ENCODE measurements around the gene C1QTNF3. TPM values are rescaled to one million over a fixed set of nuclear protein-coding genes. Genes with fewer than 3 reads are reported as not detected.

Gene C1QTNF3
- total and polyA plus RNA-seq, 2 experiments from 2014 or later, result 1.7 to 2.0 TPM

GRCh38 chr5:34058532-34058931, 15.5 kb upstream of the C1QTNF3 start:
- no peaks in the 10 kb centered on the region for H3K79me2 ChIP-seq (replicated peaks; ENCODE audit: insufficient read depth)
- H3K27me3 ChIP-seq (ENCODE audit: insufficient read depth), result no peaks in the 10 kb centered on the region
- Mint-ChIP-seq H3K4me1 (no peaks in the 10 kb centered on the region), H3K27me3 (ENCODE audit: insufficient read depth, low read depth, poor library complexity) (no peaks in the 10 kb centered on the region), H3K36me3 (ENCODE audit: low read depth) (peaks cover 28% of the 10 kb centered on the region), H3K27ac (no peak overlapping the region), H3K9me3 (peaks cover 16% of the 10 kb centered on the region), H3K4me3 (no peak overlapping the region)
- H2AFZ ChIP-seq, result no peak overlapping the region
- no peak for TF ChIP-seq ZNF331 (CRISPR knock-in tag; IDR thresholded peaks at IDR 0.05; ENCODE audit: low read depth)
- TF ChIP-seq EZH2 (IDR thresholded peaks at IDR 0.05; ENCODE audit: low read depth, unreplicated experiment), result no peak
- no peak for TF ChIP-seq NANOG (IDR thresholded peaks at IDR 0.05; ENCODE audit: borderline replicate concordance)
- no peak for TF ChIP-seq STAT1 (IDR thresholded peaks at IDR 0.05; ENCODE audit: unreplicated experiment)
- TF ChIP-seq CREB1 (CRISPR knock-in tag; IDR thresholded peaks at IDR 0.05; ENCODE audit: low read depth), result no peak
- TF ChIP-seq POLR2AphosphoS5 (IDR thresholded peaks at IDR 0.05; ENCODE audit: low read depth), result no peak
- no peak for TF ChIP-seq ZNF462 (CRISPR knock-in tag; IDR thresholded peaks at IDR 0.05)
- TF ChIP-seq REST (IDR thresholded peaks at IDR 0.05; ENCODE audit: unreplicated experiment), result no peak
- no peak for TF ChIP-seq CTCF (conservative IDR thresholded peaks at IDR 0.05; ENCODE audit: low read depth in 2 of 2)
- TF ChIP-seq JUNB (IDR thresholded peaks at IDR 0.05; ENCODE audit: unreplicated experiment), result no peak
- no peak for TF ChIP-seq EZH2phosphoT487 (IDR thresholded peaks at IDR 0.05; ENCODE audit: unreplicated experiment)
- TF ChIP-seq ETS1 (IDR thresholded peaks at IDR 0.05), result no peak
- TF ChIP-seq ZNF114 (CRISPR knock-in tag; IDR thresholded peaks at IDR 0.05), result no peak
- H3K9me2 ChIP-seq (ENCODE audit: insufficient read depth), result no peaks in the 10 kb centered on the region
- ATAC-seq (no peak), DNase-seq (ENCODE audit: low spot score) (no peak)
- no peak overlapping the region for H3K4me2 ChIP-seq
- H3F3A ChIP-seq (replicated peaks; ENCODE audit: low read depth), result no peaks in the 10 kb centered on the region
- no peaks in the 10 kb centered on the region for H3K36me3 ChIP-seq (ENCODE audit: insufficient read depth)
- no peaks in the 10 kb centered on the region for H3K4me1 ChIP-seq (ENCODE audit: insufficient read depth)
- no peaks in the 10 kb centered on the region; the same call in 1 of the 2 replicates for H4K20me1 ChIP-seq (replicated peaks; ENCODE audit: insufficient read depth)
- no peak overlapping the region for H3K4me3 ChIP-seq
- no peak overlapping the region for H3K27ac ChIP-seq (ENCODE audit: low read depth)

Measured in GM23338 (cell line).